Activated naive CD4-positive, alpha-beta T cell (primary cell): ENCODE data around the gene ITPK1.

Experiments used
- DNase-seq, 4 experiments: peaks; one replicate each; lab custom pipeline; 2025; lab: John Stamatoyannopoulos, UW

Gene ITPK1

DNA sequence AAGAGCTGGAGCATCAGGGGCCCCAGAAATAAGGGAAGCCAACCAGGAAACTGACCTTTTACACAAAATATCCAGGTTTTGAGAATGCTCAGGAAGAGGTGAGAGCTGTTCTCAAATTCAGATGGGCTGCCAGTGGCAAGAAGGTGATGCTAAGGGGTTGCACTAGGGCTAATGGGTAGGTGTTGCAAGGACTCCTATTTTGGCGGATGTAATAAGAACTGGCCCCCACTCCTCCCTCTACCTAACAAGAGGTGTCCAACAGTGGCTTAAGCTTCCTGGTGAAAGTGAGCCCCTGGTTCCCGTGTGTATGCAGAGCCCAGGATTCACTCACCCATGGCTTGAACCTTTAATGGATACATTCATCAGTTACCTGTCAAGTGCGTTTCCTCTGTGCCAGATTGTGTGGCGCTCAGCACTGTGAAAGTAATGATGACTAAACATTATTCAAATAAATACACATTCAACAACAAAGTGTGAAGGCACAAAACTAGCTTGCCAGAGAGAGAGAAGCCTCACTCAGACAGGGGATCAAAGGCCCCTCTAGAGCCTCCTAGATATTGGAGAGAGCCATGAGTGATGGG, 193.5 kb downstream of the ITPK1 start:
- no peak for DNase-seq

DNA sequence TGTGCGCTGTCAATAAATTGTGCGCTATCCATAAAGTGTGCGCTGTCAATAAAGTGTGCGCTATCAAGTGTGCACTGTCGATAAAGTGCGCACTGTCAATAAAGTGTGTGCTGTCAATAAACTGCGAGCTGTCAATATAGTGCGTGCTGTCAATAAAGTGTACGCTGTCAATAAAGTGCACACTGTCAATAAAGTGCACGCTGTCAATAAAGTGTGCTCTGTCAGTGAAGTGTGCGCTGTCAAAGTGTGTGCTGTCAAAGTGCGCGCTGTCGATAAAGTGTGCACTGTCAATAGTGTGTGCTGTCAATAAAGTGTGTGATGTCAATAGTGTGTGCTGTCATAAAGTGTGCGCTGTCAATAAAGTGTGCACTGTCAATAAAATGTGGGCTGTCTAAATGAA, 195.7 kb downstream of the ITPK1 start:
- no peak for DNase-seq

DNA sequence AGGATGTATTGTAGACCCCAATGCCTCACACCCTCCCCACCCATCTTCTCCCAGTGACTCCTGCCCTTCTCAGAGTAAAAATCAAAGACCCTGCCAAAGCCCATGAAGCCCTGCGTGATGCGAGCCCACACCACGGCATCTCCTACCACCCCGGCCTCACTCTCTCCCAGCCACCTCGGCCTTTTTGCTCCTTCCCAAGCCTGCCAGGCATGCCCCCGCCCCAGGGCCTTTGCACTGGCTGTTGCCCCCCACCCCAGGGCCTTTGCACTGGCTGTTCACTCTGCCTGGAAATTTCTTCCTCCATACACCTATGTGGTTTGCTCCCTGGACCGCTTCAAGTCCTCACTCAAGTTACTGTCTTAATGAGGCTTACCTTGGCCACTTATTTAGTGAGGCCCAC, 197.8 kb downstream of the ITPK1 start:
- no peak for DNase-seq

DNA sequence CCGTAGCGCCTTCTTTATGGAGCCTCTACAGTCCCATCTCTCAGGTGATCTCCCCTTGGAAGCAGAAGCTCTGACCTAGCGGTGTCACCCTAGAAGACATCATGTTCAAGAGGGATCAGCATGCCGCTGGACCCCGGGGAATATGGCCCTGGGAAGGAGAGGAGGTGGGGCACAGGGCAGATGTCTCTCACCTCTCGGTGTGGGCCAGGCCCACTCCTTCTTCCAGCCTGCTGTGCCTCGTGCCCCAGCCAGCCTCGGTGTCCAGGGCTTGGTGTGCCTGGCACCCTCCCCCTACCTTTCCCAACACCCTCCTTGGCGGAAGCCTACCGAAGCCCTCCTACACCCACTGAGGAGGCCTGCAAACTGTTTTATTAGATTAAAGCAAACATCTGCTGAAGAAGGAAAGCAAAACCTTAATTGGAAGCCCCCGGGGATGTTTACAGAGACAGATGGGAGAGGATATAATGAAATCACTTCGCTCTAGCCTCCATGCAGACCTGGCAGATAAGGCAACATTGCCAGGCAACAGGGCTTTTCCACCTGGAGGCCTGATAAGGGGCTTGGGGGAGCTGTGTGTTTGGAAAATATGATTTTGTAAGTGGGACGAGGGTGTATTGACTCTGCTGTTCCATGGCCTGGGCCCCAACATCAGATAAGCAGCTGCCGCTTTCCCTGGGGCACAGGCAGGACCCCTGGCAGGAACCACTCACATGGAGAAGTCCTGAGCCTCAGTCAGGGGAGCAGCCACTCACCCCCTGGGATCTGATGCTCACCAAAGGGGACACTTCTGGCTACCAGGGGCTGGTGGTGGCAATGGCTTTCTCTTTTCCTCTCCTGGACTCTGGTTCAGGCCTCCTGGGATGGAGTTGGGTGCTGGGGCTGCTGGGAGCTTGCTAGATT, 198.4 kb downstream of the ITPK1 start:
- no peak for DNase-seq

DNA sequence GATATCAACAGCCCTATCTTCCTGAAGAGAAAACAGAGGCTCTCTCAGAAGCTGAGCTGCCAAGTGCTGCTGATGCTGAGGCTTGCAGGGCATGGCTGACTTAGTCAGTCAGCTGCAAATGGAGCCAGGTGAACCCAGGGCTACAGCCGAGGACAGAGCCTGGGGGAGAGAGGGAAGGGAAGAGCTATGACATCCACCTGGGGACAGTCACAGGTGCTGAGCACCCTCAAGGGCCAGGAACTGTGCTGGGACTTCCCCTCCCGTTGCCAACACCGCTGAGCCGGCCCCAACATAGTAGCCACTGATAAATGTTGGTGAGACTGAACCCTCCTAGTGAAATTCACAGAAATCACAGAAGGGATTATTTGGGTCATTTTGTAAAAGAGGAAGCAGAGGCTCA, 199.5 kb downstream of the ITPK1 start:
- DNase-seq = no peak

DNA sequence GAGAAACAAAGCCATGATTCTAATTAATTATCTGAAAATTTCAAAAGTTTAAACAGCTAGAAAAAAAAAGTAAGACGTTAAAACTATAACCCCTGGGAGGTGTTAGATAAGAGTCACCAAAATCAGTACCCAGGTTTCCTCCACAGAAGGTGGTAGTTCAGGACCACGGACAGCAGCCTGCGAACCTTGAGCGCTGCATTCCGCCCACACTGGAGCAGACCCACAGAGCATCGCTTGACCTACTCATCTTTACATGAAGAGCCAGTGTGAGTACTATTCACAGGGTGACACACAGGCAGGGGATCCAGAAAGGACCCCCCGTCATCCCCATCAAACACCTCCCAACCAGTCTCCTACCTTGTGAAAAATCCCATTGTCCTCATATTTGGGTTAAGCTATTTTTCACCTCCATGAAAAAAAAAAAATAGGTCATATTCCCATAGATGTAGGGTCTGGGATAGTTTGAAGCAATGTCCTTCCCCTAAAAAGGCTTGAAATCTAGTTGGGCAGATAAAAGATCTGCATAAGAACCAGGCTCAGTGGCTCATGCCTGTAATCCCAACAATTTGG, 201.6 kb downstream of the ITPK1 start:
- peak in 1 of 4 experiments; percentile 7 for DNase-seq

DNA sequence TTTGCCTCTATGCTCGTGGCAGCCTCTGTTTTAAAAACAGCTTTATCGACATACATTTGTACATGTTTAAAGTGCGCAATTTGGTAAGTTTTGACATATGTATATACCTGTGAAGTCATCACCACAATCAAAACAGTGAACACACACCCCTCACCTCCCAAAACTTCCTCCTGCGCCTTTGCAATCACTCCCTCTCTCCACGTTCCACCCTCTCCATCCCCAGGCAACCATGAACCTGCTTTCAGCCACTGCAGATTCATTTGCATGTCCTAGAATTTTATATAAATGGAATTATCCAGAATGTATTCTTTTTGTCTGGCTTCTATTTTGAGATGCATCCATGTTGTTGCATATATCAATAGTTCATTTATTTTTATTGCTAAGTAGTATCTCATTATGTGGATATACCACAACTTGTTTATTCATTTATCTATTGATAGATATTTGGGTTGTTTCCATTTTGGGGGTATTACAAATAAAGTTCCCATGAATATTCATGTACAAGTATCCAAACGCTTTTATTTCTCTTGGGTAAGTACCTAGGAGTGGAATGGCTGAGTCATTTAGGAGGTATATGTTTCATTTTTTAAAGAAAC, 208.3 kb downstream of the ITPK1 start:
- no peak for DNase-seq

DNA sequence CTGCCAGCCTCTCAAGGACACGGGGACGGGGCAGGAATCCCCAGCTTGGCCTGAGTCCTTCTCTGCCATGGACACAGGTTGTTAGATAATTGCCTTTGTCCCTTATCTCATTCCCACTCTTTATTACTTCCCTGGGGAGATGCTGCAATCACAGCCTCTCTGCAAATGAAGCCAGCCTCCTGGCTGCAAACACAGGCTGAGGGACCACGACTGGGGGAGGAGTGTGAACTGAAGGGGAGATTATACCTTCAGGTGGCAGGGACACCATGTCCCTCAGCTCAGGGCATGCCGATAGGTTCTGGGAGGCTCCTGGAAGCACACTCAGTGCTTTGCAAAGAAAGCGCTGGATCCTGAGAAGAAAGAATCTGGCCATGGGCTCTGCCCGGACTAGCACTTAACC, 208.9 kb downstream of the ITPK1 start:
- DNase-seq = no peak

DNA sequence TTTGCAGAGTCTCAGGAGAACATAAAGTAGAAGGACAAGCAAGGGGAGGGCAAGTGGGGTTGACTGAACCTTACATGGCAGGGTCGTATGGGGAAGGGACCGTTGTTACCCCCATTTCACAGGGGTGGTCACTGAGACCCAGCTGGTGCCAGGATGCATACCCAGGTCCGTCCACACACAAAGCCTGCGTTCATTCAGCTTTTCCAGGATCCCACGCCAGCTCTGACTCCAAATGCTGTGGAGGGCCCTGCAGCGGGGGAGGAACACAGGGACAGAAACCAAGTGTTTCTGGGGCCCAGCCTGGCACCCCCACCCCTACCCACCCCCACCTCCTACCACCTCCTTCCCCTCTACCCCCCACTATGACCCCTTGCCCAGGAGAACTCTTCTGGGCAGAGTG, 209.3 kb downstream of the ITPK1 start:
- DNase-seq = no peak

DNA sequence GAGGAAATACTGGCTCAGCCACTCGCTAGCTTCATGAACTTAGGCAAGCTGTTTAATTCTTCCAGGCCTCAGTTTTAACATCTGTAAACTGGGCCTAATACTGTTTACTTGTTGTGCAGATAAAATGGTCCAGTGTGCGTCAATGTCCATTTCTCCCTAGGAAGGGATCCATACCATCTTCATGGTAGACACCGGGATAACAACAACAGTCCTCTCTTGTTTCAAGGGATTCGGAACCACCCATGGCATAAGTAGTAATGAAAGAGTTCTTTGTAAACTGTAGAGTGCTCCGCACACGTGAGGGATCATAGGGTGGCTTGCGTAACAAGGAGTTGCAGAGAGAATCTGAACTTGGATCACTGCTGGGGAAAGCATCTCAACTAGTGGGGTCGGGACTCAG, 210.1 kb downstream of the ITPK1 start:
- no peak for DNase-seq

DNA sequence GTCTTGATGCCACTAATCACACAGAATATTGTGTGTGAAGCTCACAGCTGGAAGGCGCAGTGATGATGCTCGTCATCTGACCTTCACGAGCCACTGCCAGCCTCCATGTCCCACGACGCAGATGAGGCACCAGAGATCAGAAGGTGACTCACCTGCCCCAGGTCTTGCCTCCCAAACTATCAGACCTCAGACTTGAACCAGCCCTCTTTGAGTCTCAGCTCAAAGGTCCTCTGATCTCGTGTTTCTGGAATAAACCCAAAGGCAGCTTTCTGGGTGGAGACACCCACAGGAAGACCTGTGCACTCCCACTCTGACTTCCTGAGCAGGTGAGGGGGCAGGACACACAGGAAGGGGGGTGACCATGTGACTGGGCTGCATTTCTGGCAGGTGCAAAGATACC, 212.4 kb downstream of the ITPK1 start:
- no peak for DNase-seq

DNA sequence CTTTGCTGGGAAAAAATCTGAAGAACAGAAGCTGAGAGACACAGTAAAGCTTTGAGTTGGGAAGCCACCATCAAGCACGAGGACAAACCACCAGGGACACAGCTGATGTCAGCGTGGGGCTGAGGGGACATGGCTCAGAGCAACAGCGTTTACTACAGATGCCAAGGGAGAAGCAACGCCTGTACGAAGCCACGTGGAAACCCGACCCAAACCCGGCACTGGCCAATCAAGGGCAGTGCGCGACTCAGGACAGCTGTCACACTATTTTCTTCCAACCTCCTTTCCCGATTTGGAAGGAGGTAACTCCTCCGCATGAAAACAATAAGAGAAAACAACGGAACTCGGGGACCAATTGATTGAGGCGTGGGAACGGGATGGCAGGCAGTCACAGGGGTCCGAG, 213.0 kb downstream of the ITPK1 start:
- no peak for DNase-seq

DNA sequence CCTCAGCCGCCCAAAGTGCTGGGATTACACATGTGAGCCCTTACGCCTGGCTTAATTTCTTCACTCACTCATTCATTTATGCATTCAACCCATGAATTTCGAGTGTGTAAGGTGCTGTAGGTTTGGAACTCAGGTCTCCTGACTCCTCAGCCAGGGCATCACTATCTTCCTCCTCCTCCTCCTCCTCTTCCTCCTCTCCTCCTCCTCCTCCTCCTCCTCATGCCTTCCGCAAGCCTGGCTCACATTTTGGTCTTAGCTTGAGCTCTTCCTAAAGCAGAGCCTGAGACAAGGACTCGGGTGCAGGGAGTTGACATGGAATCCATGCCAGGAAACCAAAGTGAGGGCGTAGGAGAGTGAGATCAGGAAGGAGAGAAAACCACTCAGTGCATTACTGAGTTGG, 213.5 kb downstream of the ITPK1 start:
- no peak for DNase-seq

DNA sequence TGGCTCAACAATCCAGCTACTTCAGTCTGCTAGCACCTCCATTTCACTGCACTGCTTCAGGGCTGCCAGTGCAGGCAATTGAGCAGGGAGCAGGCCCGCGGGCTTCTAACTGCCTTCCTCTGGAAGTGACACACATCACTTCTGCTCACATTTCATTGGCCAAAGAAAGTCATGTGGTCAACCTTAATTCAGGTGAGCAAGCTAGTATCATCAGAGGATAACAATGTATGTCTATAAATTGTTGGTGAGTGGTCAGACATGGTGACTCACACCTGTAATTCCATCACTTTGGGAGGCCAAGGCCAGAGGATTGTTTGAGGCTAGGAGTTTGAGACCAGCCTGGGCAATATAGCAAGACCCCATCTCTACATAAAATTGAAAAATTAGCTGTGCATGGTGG, 215.1 kb downstream of the ITPK1 start:
- no peak for DNase-seq

DNA sequence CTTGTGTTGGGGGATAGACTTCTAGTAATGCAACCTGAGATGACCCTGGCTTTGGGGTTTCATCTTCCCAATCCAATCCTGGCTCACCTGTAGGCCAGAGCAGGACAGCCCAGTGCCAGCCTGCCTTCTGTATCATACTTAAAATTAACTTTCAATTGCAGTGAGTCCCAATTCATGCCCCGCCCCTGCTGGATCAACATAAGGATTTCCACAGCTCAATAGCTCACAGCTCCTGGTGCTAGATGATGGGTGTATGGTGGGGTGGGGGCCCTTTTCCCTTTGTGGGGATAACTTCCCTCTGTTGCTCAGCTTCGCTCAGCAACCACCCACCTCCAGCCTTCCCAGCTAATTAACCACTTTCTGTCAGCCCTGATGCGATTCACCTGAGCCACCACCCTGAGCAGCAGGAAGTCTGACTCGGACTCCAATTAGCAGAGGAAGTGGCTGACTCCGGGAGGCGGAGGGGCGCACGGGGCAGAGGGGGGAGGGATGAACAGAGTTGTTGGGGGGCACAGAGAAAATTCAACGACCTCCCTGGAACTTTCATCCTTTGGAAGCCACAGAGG, 217.1 kb downstream of the ITPK1 start:
- DNase-seq = no peak

DNA sequence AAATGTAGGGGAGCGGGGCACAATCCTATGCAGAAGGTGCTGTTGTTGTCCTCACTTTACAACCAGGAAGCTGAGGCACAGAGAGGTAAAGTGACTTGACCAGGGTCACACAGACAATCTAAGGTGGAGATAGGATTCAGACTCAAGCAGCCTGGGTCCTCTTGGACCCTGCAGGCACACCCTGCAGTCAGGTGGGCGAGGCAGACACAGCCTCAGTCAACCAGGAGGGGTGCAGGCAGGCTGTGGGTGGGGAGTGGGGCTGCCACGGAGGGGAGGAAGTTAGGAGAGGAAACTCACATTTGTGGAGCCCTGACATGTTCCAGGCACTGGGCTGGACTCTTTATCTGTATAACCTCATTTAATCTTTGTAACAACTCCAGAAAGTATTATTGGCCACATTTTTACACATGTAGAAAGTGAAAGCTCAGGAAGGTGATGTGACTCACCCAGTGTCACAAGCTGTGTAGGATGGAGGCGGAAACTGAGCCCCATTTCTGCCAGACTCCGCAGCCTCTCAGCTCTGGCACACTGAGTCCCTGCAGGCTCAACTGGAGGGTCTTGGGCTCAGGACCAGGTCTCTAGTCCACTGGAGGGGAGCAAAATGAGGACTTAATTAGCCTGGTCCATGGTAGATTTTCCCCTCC, 217.7 kb downstream of the ITPK1 start:
- no peak for DNase-seq

DNA sequence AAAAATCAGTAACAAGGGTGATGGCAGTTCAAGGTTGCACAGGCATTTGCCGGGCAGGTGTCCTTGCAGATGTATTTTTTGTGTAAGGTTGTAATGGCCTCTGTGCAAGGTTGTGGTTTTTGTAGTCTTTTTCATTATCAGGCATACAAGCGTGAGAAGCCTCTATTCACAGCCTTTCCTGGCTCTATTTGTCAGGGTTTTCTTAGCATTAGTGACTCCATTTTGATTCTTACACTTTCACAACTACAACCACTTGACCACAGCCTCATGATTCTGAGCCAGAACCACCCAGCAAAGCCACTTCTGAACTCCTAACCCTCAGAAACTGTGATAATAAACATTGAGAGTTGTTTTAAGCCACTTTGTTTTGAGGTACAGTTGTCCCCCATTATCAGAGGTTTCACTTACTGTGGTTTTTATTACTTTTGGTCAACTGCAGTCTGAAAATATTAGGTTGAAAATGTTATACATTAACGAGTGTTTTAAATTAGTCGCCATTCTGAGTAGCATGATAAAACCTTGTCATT, 220.3 kb downstream of the ITPK1 start:
- DNase-seq = no peak

DNA sequence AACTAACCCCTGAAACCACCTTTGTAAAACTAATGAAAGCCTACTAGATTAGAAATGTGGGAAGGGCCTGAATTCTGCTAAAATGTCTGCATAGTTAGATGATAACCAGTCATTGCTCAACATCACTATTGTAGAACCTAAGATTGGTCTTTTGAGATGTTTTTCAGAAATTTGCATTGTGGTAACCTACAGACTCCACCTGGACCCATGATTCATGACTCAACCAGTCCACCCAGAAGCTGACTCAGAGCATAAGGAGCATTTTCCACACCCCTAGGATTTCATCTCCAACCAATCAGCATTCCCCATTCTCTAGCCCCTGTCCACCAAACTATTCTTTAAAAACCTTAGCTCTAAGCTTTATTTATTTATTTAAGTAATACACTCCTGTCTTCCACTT, 223.1 kb downstream of the ITPK1 start:
- no peak for DNase-seq

DNA sequence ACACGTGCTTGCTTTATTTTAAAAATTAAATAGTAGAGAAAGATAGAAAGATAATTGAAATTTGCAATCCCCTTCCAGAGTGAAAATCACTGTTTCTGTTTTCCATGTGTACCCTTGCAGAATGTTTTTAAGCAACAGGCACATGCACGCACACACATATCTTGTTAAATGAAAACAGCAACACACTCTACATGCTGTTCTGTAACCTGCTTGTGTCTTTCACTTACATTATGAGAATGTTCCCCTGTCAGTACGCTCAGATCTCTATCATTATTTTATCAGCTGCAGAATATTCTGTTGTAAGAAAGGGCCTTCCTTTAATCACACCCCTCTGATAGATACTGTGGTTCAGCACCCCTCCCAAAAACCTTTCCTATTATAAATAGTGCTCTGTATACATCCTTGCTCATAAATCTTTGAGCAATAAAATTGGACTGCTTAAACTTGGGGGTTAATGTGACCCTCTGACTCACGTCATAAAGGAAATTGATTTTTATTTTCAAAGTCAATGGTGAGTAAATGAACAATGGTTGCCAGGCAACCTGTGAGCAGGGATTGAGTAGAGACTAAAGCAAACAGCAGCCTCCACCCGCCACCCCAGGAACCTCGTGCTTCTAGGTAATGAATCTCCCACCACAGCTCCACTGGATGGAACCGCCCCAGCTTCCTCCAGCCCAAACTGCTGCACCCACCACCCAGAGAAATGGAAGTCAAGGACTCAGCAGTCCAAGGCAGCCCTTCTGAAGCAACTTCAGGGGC, 224.7 kb downstream of the ITPK1 start:
- DNase-seq = no peak

DNA sequence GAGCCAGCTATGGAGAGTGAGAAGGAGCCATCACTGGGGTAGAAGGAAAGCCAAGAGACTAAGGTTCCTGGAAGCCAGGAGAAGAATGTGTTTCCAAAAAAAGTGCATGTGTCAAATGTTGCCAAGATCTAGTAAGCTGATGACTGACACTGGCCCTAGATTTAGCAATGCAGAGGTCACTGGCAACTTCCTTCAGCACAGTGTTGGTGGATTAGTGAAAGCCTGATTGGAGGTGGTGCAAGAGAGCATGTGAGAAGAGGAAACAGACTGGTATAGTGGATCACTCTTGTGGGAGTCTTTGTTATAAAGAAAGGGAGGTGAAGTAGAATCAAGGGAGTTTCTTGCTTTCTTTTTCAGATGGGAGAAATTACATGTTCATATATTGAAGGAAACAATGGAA, 226.8 kb downstream of the ITPK1 start:
- DNase-seq = no peak

DNA sequence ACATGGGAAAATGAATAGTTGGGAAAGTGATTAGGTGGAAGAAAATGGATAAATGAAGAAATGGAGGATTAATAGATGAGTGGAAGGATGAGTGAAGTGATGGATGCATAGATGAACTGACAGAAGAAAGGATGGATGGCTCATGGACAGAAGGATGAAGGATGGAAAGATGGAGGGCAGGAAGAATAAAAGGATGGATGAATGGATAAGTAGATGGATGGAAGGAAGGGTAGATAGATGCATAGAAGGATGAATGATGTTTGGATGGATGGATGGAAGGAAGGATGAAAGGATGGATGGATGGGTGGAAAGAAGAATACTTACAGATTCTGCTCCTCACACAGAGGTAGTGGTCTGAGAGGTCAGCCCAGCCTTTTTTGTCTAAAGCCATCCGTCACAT, 228.6 kb downstream of the ITPK1 start:
- no peak for DNase-seq
